ENCODE data around the gene CDC42EP2.

- TF ChIP-seq POLR2A (IDR thresholded peaks at IDR 0.05), result no peak
- TF ChIP-seq CTCF (IDR thresholded peaks at IDR 0.05), result peak; percentile 84 to 93 (median 86)
- no peak for TF ChIP-seq POLR2AphosphoS5 (IDR thresholded peaks at IDR 0.05)
Observed at GRCh38 chr11:65329944-65330403, 15.3 kb downstream of the CDC42EP2 start.
